ENCODE data around the gene HELZ. TPM values are rescaled to one million over a fixed set of nuclear protein-coding genes. Genes with fewer than 3 reads are reported as not detected.

Gene HELZ
- total and polyA plus RNA-seq, 2 of the 8 experiments (the other 6 are each of a cell fraction or from before 2014, with no cell fraction given) = 10.0 to 48.7 TPM

GRCh38 chr17:67115401-67115800 lies 129.6 kb downstream of the HELZ start:
- Histone ChIP-seq H4K5ac (ENCODE audit: insufficient read length, low read depth, low read length) (no peak overlapping the region), H4K20me1 (replicated peaks in 1 of 2; ENCODE audit: control insufficient read depth in 1 of 2, insufficient read depth in 2 of 2, low read length in 2 of 2) (no peaks in the 10 kb centered on the region), H2AK5ac (ENCODE audit: low read depth, low read length) (no peak overlapping the region), H3K14ac (ENCODE audit: insufficient read length) (no peak overlapping the region), H2BK20ac (ENCODE audit: low read length) (no peak overlapping the region), H3K23ac (ENCODE audit: insufficient read length) (no peak overlapping the region), H2BK15ac (ENCODE audit: low read length) (no peak overlapping the region), H3K18ac (ENCODE audit: extremely low read depth, low read length) (no peak overlapping the region), H3K4ac (replicated peaks; ENCODE audit: insufficient read length, low read depth, low read length) (no peak overlapping the region), H3K4me3 (ENCODE audit: extremely low read depth in 1 of 4, insufficient read depth in 2 of 4, low read depth in 3 of 4, low read length in 4 of 4) (no peak overlapping the region), H3K4me1 (replicated peaks in 1 of 4; ENCODE audit: control insufficient read depth in 3 of 4, insufficient read depth in 4 of 4, low read length in 3 of 4) (no peaks in the 10 kb centered on the region), H3K9me3 (ENCODE audit: insufficient read depth in 2 of 2, low read depth in 1 of 2, low read length in 1 of 2) (peaks cover 0 to 2% of the 10 kb centered on the region in 2 experiments; a peak in 1 of 4 replicates), H4K8ac (ENCODE audit: extremely low read depth, insufficient read depth, low read length) (no peak overlapping the region), H3K27me3 (replicated peaks in 1 of 4; ENCODE audit: control insufficient read depth in 3 of 4, extremely low read depth in 1 of 4, insufficient read depth in 3 of 4, low read length in 3 of 4) (no peaks in the 10 kb centered on the region), H2BK5ac (ENCODE audit: low read depth, low read length) (no peak overlapping the region), H4K91ac (replicated peaks; ENCODE audit: insufficient read length, low read length) (no peak overlapping the region), H3K56ac (replicated peaks; ENCODE audit: insufficient read length, low read depth, low read length) (no peak overlapping the region), H3K9ac (replicated peaks in 1 of 4; ENCODE audit: extremely low read depth in 1 of 4, low read depth in 3 of 4, low read length in 3 of 4) (no peak overlapping the region), H3K4me2 (ENCODE audit: insufficient read depth in 1 of 2, low read depth in 2 of 2, low read length in 2 of 2) (no peak overlapping the region), H3K36me3 (ENCODE audit: control insufficient read depth in 2 of 4, insufficient read depth in 4 of 4, low read length in 3 of 4) (peaks cover 0 to 19% (median 4%) of the 10 kb centered on the region in 4 experiments; a peak in 4 of 8 replicates), H3K79me2 (ENCODE audit: control insufficient read depth in 1 of 2, insufficient read depth in 2 of 2, low read length in 2 of 2) (no peaks in the 10 kb centered on the region), H3K23me2 (ENCODE audit: low read depth, low read length) (no peaks in the 10 kb centered on the region), H2AFZ (ENCODE audit: low read length) (no peak overlapping the region), H3K27ac (ENCODE audit: low read depth, low read length) (no peak overlapping the region), H2BK12ac (ENCODE audit: low read depth, low read length) (no peak overlapping the region), H2BK120ac (replicated peaks; ENCODE audit: low read depth, low read length) (no peak overlapping the region), H3K79me1 (ENCODE audit: low read depth, low read length) (no peaks in the 10 kb centered on the region)
- TF ChIP-seq BRCA1 (IDR thresholded peaks at IDR 0.05; ENCODE audit: low read depth, low read length) (no peak), RAD21 (IDR thresholded peaks at IDR 0.05 in 1 of 2, conservative IDR thresholded peaks at IDR 0.05 in 1 of 2; ENCODE audit: low read depth in 2 of 2, low read length in 2 of 2) (no peak), ASH2L (IDR thresholded peaks at IDR 0.05; ENCODE audit: low read length) (no peak), BCL11A (IDR thresholded peaks at IDR 0.05; ENCODE audit: low read depth in 2 of 2, low read length in 2 of 2) (no peak), HDAC2 (IDR thresholded peaks at IDR 0.05; ENCODE audit: borderline replicate concordance in 1 of 2, low read depth in 2 of 2, low read length in 2 of 2) (no peak)
- POLR2A ChIA-PET (ENCODE audit: partially characterized antibody) = no interaction called here
- no peak for DNase-seq (ENCODE audit: low read depth in 1 of 2, low spot score in 2 of 2)
- WGBS, 2 experiments (ENCODE audit: extremely low coverage in 1 of 2, insufficient coverage in 1 of 2, insufficient read length in 1 of 2, insufficient replicate concordance in 2 of 2, low coverage in 1 of 2, low lambda C conversion rate in 2 of 2, missing lambda C conversion rate in 1 of 2) = 96% methylated on average over 1 of the region's 1 CpG; no CpG with 5 or more reads in 1 of the 2 experiments
- CTCF ChIA-PET (ENCODE audit: partially characterized antibody) = interaction anchor here (2.2 kb wide), 1 partner anchor 11 kb away, joined by 8 read pairs; no protein-coding TSS in a partner anchor
- FAIRE-seq = no peak
